ENCODE results near the gene LEKR1.

Gene LEKR1

DNA sequence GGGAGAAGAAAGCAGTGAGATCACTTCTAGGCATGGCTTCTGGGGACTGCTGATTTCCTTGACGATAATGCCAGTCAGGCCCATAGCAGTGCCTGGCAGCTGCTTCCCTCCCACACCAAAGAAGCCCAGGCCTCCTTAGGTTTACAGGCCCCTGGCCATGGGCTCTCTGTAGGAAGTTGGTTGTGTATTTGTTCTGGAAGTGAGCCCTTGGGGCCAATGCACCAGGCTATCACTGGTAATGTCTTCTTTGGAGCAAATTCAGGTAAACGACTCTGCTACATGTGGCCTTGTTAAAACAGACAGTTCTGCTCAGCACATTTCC, 244.5 kb downstream of the LEKR1 start:
- H3K4me3 Mint-ChIP-seq, result no peak overlapping the region
- H3K27ac Mint-ChIP-seq, result no peak overlapping the region
- no peaks in the 10 kb centered on the region for H3K27me3 Mint-ChIP-seq
- H3K36me3 Mint-ChIP-seq, result no peaks in the 10 kb centered on the region
- H3K9me3 Mint-ChIP-seq (ENCODE audit: low read depth), result no peaks in the 10 kb centered on the region
- peaks cover 22% of the 10 kb centered on the region for H3K4me1 Mint-ChIP-seq (ENCODE audit: low read depth)

- Mint-ChIP-seq H3K9me3 (ENCODE audit: low read depth) (no peaks in the 10 kb centered on the region), H3K4me1 (ENCODE audit: low read depth) (peaks cover 15% of the 10 kb centered on the region), H3K27ac (no peak overlapping the region), H3K36me3 (no peaks in the 10 kb centered on the region), H3K4me3 (no peak overlapping the region), H3K27me3 (no peaks in the 10 kb centered on the region)
These were observed 245.8 kb downstream of the LEKR1 start for GRCh38 chr3:157071744-157072525.

- H3K27ac Mint-ChIP-seq, result no peak overlapping the region
- H3K4me1 Mint-ChIP-seq (ENCODE audit: low read depth), result peaks cover 5% of the 10 kb centered on the region
- H3K36me3 Mint-ChIP-seq, result no peaks in the 10 kb centered on the region
- H3K4me3 Mint-ChIP-seq, result no peak overlapping the region
- no peaks in the 10 kb centered on the region for H3K9me3 Mint-ChIP-seq (ENCODE audit: low read depth)
- no peaks in the 10 kb centered on the region for H3K27me3 Mint-ChIP-seq
These were observed 247.7 kb downstream of the LEKR1 start for GRCh38 chr3:157073810-157074209.

- H3K27ac Mint-ChIP-seq, result no peak overlapping the region
- H3K4me1 Mint-ChIP-seq (ENCODE audit: low read depth), result peaks cover 5% of the 10 kb centered on the region
- no peaks in the 10 kb centered on the region for H3K9me3 Mint-ChIP-seq (ENCODE audit: low read depth)
- no peak overlapping the region for H3K4me3 Mint-ChIP-seq
- no peaks in the 10 kb centered on the region for H3K27me3 Mint-ChIP-seq
- H3K36me3 Mint-ChIP-seq, result no peaks in the 10 kb centered on the region
These were observed 248.3 kb downstream of the LEKR1 start for GRCh38 chr3:157074490-157074889.

DNA sequence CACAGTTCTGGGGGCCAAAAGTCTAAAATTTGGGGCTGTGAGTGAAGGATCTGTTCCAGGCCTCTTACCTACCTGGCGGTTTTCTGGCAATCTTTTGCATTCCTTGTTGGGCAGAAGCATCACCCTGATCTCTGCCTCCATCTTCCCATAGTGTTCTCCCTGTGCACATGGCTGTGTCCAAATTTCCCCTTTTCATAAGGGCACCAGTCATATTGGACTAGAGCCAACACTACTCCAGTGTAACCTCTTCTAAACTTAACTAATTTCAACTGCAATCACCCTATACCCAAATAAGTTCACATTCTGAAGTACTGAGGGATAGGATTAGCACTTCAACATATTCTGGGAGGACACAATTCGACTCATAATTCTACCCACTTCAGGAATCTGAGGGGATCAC, 248.8 kb downstream of the LEKR1 start:
- H3K36me3 Mint-ChIP-seq, result no peaks in the 10 kb centered on the region
- no peaks in the 10 kb centered on the region for H3K9me3 Mint-ChIP-seq (ENCODE audit: low read depth)
- H3K4me1 Mint-ChIP-seq (ENCODE audit: low read depth), result peaks cover 5% of the 10 kb centered on the region
- no peaks in the 10 kb centered on the region for H3K27me3 Mint-ChIP-seq
- H3K27ac Mint-ChIP-seq, result no peak overlapping the region
- H3K4me3 Mint-ChIP-seq, result no peak overlapping the region

DNA sequence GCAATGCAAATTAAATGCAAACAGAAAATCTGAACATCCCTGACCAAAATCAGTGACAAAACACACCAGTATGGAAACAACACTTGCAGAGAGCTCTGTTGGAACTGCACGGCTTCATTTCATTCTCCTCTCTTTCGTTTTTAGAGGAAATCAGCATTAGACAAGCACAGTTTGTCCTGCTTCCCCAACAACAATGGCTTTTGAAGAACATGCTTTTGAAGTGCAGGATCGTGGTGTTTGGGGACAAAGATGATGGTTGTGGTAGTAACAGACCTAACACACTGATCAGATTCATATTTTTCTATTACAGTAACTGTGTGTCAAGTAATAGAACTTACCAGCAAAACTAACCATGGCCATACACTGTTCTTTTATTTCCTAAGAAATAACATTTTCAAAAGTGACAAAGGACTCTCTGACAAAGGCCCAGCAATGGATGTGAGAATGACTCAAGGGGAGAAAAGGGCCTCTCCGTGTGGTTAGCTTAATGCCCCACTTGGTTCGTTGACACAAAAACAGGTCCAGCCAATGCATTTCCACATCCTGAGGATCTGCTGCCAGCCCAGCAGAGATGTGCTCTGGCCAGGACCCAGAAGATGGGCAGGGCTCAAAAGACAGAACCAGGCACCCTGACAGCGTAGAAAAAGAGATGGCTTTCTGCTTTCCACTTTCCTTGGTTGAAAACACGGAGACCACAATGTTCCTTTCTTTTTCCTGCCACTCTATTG, 249.7 kb downstream of the LEKR1 start:
- no peaks in the 10 kb centered on the region for H3K9me3 Mint-ChIP-seq (ENCODE audit: low read depth)

DNA sequence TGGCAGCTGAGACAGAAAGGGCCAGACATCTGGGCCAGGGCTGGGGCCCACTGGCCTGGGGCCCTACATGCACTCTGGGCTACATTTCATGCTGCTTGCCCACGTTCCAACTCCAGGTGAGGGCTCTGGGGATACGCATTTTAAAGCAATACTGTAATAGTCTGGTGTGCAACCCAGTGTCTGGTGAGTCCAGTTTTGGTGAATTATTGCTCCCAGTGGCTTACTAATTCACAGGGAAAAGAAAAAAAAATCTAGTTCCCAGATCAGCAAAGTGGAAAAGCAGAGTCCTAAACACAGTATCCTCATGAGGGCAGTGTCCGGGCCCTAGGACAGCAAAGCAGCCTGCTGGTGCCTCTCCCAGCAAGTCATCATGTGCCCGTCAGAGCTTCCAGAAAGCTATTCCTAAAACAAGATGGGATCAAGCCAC, 251.4 kb downstream of the LEKR1 start:
- Mint-ChIP-seq H3K9me3 (ENCODE audit: low read depth) (no peaks in the 10 kb centered on the region), H3K27ac (no peak overlapping the region), H3K27me3 (no peaks in the 10 kb centered on the region), H3K4me1 (ENCODE audit: low read depth) (peaks cover 20% of the 10 kb centered on the region), H3K4me3 (no peak overlapping the region), H3K36me3 (no peaks in the 10 kb centered on the region)

More for the DNA sequence above, 249.7 kb downstream of the LEKR1 start:
- Mint-ChIP-seq H3K27me3 (no peaks in the 10 kb centered on the region), H3K27ac (no peak overlapping the region), H3K4me3 (no peak overlapping the region), H3K36me3 (no peaks in the 10 kb centered on the region), H3K4me1 (ENCODE audit: low read depth) (peaks cover 6% of the 10 kb centered on the region)

DNA sequence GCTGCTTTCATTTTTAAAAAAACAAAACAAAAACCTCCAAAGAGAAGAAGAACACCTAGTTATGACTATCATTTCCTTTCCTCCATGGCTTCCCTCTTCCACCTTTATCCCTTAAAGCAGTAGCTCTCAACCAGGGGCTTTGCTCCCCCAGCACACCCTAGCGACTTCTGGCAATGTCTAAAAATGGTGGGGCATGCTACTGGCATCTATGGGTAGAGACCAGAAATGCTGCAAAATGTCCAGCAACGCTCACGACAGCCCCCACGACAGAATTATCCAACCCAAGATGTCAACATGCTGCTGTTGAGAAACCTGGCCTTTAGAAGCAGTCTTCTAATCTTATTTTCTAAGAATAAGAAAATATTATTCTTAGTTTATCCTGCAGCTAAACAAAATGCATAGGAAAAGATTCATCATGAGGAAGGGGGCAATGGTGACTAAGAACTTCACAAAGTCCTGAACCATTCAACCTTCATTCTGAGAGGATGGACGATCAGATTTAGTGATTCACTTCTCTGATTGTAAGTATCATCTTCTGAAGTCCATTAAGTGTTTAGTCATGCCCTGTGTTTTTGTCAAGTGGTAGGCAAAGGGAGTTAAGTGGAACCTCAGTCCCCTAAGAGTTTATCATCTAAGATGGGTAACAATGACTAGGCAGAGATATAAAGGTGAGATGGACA, 252.1 kb downstream of the LEKR1 start:
- Mint-ChIP-seq H3K36me3 (no peaks in the 10 kb centered on the region), H3K4me1 (ENCODE audit: low read depth) (peaks cover 20% of the 10 kb centered on the region), H3K27ac (no peak overlapping the region), H3K9me3 (ENCODE audit: low read depth) (no peaks in the 10 kb centered on the region), H3K4me3 (no peak overlapping the region), H3K27me3 (no peaks in the 10 kb centered on the region)

DNA sequence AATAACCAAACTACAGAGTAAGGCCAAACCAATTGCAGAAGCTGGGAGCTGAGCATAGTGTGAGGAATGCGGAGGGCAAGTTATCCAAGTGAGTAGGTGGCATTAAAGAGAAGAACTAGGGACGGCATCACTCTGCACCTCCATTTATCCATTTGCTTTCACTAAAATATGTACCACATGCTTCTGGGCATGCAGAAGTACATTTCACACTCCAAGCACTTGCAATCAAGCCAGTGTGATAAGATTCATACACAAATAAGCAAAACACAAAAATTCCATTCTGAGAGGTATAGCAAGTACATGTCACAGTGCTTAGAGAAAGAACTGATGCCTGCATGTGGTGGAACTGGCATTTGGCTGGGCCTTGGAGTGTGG, 252.6 kb downstream of the LEKR1 start:
- Mint-ChIP-seq H3K4me1 (ENCODE audit: low read depth) (peaks cover 20% of the 10 kb centered on the region), H3K27me3 (no peaks in the 10 kb centered on the region), H3K36me3 (no peaks in the 10 kb centered on the region), H3K4me3 (no peak overlapping the region), H3K9me3 (ENCODE audit: low read depth) (no peaks in the 10 kb centered on the region), H3K27ac (no peak overlapping the region)

GRCh38 chr3:157079676-157080369, 253.7 kb downstream of the LEKR1 start:
- H3K36me3 Mint-ChIP-seq, result no peaks in the 10 kb centered on the region
- H3K27ac Mint-ChIP-seq, result no peak overlapping the region
- no peaks in the 10 kb centered on the region for H3K27me3 Mint-ChIP-seq
- H3K4me1 Mint-ChIP-seq (ENCODE audit: low read depth), result peaks cover 20% of the 10 kb centered on the region
- no peaks in the 10 kb centered on the region for H3K9me3 Mint-ChIP-seq (ENCODE audit: low read depth)
- H3K4me3 Mint-ChIP-seq, result no peak overlapping the region

DNA sequence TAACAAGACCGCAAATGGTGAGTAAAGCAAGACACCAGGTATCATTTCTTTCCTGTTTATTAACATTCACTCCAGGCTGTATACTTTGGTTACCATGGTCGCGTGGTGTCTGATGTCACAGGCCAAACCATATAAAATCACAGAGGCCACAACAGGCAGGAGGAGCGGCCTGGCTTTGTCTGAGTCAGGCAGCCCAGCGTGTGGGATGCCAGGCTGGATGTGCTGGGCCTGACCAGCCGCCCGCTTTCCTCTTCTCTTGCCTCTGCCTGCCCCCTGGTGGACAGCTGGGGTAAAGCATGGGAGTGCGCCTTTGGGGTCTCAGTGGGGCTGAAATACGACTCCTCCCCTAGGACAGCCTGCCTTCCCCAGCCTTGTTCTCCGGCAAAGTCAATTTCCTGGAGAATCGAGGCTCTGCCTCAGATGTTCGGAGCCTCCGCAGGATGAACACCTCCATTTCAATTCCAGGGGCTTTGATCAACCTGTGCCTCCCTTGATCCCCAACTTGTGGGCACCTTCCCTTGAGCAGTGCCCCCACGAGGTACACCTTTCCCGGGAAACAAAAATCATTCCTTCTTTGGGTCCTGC, 255.6 kb downstream of the LEKR1 start:
- no peaks in the 10 kb centered on the region for H3K27me3 Mint-ChIP-seq
- H3K4me3 Mint-ChIP-seq, result no peak overlapping the region
- no peaks in the 10 kb centered on the region for H3K36me3 Mint-ChIP-seq
- H3K9me3 Mint-ChIP-seq (ENCODE audit: low read depth), result no peaks in the 10 kb centered on the region
- H3K27ac Mint-ChIP-seq, result peak overlapping the region; percentile 3
- H3K4me1 Mint-ChIP-seq (ENCODE audit: low read depth), result peaks cover 15% of the 10 kb centered on the region

DNA sequence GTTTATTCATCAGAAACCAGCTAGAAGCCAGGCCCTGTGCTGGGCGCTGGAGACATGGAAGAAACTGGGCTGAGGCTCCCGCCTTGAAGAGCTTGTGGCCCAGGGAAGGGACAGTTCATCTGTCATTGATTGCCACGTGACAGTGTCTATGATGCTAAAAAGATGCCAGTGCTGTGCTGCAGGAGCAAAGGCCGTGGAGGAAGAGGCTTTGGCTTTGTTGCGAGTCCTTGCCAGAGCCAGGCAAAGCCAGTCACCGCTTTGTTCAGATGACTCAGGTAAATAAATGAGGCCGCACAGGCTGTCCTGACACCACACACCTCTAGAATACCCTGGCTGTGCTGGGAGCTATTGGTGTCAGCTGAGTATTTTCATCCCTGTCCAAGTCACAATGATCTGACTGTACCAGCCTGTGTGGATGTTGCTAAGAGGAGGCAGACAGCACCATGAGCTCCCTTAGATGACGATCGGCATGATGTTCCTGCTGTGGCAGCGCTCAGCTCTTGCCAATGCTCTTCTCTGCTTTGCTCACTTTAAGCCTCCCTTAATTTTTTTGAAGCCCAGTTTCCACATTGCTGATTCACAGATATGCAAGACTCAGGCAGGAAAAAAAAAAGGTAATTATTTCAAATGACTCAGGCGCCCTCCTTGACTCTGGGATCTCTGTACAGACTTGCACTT, 256.3 kb downstream of the LEKR1 start:
- Mint-ChIP-seq H3K27me3 (no peaks in the 10 kb centered on the region), H3K4me1 (ENCODE audit: low read depth) (peaks cover 15% of the 10 kb centered on the region), H3K4me3 (no peak overlapping the region), H3K36me3 (no peaks in the 10 kb centered on the region), H3K9me3 (ENCODE audit: low read depth) (no peaks in the 10 kb centered on the region), H3K27ac (peak overlapping the region; percentile 3)

DNA sequence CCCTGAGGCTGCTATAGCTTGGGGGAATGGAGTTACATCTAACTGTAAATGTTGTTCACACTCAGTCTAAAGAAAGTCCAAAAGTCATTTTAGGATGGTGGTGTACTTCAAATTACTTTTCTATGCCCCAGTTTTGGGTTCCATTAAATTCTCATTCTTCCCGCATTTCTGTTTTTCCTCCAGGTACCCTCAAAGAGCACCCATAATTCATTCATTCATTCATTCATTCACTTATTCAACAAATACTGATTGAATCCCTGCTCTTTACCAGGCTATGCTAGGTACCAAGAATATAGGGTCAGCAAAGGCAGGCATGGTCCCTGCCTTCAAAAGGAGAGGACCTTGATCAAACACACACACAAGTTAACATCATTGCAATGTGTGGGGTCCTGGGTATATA, 257.7 kb downstream of the LEKR1 start:
- peaks cover 25% of the 10 kb centered on the region for H3K4me1 Mint-ChIP-seq (ENCODE audit: low read depth)
- H3K36me3 Mint-ChIP-seq, result no peaks in the 10 kb centered on the region
- no peak overlapping the region for H3K4me3 Mint-ChIP-seq
- peaks cover 2% of the 10 kb centered on the region for H3K27me3 Mint-ChIP-seq
- H3K9me3 Mint-ChIP-seq (ENCODE audit: low read depth), result no peaks in the 10 kb centered on the region
- no peak overlapping the region for H3K27ac Mint-ChIP-seq

DNA sequence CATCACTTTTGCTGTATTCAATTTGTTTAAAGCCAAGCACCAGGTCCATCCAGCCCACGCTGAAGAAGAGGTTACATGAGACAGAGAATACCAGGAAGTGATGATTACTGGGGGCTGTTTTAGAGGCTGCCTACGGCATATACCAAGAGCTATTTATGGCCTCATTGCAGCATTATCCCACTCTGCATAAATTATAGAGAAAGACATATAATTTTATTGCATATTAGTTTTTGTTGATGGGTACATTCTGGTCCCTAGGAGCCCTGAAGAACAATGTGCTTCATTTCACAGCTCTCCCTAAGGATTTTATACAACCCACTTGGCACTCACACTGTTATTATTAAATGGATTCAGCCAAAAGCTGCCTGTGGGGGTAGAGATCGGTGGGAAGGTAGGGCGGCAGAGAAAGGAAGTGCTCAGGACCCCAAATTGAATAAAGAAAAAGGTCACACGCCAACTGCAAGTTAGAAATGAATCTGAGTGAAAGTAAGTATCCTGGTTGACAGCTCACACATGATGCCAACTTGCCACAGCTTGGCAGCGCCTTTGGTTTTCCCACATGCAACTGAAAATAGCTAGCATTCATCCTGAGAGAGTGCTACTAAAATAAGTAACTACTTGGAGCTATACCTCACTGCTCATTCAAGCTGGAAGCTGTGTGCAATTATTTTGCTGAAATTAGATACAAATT, 260.1 kb downstream of the LEKR1 start:
- Mint-ChIP-seq H3K27ac (peak overlapping the region; percentile 41), H3K9me3 (ENCODE audit: low read depth) (no peaks in the 10 kb centered on the region), H3K4me1 (ENCODE audit: low read depth) (peaks cover 35% of the 10 kb centered on the region), H3K27me3 (peaks cover 2% of the 10 kb centered on the region), H3K4me3 (no peak overlapping the region), H3K36me3 (no peaks in the 10 kb centered on the region)

Data from activated naive CD8-positive, alpha-beta T cell (primary cell).